ENCODE results near the gene TSLP.

GRCh38 chr5:111107371-111107770, 35.9 kb downstream of the TSLP start:
- TF ChIP-seq FOXP2 (optimal IDR thresholded peaks at IDR 0.05; ENCODE audit: control extremely low read depth, extremely low read length, insufficient read depth) (no peak), POLR2AphosphoS5 (IDR thresholded peaks at IDR 0.05; ENCODE audit: borderline replicate concordance, low read depth, low read length) (no peak)
